GM12878 (cell line): ENCODE results near the gene NCOA6.

Source experiments
- ETV6 ChIP-seq, 2 experiments: fragments of 450-650 bp in 1 of 2; IDR thresholded peaks in 1 of 2; conservative IDR thresholded peaks in 1 of 2; 2 replicates each; pipeline ENCODE4 v1.6.1; 2014; ENCODE audit warnings: antibody characterized with exemption in 1 of 2, borderline replicate concordance in 1 of 2, low read depth in 1 of 2, mild to moderate bottlenecking in 1 of 2, moderate library complexity in 1 of 2
- RELA ChIP-seq: fragments of 450-650 bp; IDR thresholded peaks from 2 replicates; pipeline ENCODE4 v1.8.0; 2014; ENCODE audit warnings: borderline replicate concordance; ENCODE audit not compliant: partially characterized antibody
- TF ChIP-seq, protein P1 (sequence below): fragments of 450-650 bp; IDR thresholded peaks from 2 replicates; pipeline ENCODE4 v1.6.1; 2017; ENCODE audit warnings: mild to moderate bottlenecking

DNA sequence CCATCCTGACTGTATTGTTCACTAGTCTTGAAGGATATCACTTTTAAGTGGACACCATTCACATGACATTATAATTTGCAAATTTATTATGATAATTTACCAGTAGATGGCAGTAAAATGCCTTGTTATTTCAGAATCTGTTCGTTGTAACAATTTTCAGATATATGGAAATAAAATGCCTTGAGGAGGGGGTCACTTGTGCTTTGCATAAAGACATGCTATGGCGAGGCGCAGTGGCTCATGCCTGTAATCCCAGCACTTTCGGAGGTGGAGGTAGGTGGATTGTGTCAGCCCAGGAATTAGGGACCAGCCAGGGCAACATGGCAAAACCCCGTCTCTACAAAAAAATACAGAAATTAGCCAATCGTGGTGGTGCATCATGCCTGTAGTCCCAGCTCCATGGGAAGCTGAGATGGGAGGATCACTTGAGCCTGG is 9.0 kb upstream of the NCOA6 start:
- TF ChIP-seq ETV6 (conservative IDR thresholded peaks at IDR 0.05 in 1 of 2, IDR thresholded peaks at IDR 0.05 in 1 of 2; ENCODE audit: borderline replicate concordance in 1 of 2, low read depth in 1 of 2), result no peak
- no peak for TF ChIP-seq RELA
- TF ChIP-seq, protein P1, sequence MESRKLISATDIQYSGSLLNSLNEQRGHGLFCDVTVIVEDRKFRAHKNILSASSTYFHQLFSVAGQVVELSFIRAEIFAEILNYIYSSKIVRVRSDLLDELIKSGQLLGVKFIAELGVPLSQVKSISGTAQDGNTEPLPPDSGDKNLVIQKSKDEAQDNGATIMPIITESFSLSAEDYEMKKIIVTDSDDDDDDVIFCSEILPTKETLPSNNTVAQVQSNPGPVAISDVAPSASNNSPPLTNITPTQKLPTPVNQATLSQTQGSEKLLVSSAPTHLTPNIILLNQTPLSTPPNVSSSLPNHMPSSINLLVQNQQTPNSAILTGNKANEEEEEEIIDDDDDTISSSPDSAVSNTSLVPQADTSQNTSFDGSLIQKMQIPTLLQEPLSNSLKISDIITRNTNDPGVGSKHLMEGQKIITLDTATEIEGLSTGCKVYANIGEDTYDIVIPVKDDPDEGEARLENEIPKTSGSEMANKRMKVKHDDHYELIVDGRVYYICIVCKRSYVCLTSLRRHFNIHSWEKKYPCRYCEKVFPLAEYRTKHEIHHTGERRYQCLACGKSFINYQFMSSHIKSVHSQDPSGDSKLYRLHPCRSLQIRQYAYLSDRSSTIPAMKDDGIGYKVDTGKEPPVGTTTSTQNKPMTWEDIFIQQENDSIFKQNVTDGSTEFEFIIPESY, result no peak
